ENCODE measurements around the gene C15orf61. TPM values are rescaled to one million over a fixed set of nuclear protein-coding genes. Genes with fewer than 3 reads are reported as not detected.

Gene C15orf61
- total and polyA plus RNA-seq, 4 donors = 1.4 to 5.6 (median 2.5) TPM

DNA sequence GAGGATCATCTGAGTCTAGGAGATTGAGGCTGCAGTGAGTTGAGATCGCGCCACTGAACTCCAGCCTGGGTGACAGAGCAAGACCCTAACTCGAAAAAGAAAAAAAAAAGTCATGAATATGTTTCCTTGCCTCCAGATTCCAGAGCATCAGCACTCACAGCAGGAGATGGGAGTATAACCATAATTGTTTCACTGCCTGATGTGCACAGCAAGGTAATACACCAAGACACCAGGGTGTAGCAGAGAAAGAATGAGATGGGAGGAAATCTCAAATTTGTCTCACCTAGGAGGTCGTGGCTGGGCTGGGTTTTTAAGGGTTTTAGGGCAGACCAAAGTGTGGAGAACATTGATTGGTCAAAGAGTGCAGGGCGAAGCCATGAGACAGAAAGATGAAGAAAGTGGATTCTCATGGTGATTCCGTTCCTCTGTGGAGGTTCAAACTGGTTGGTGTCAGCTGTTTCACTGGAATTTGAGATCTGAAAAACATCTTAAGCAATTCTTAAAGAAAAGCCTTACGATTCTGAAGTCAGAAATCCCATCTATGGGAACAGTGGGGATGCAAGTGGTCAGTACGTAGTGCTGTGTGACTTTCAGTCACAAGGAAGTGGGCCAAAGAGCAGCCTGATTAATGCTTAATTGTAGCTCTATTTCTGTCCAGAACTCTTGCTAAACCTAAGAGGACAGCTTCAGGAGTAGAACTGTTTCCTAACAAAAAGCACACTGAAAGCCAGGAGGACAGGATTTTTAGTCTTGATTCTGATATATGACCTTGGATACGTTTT, 7.8 kb upstream of the C15orf61 start:
- DNase-seq (ENCODE audit: low spot score) = no peak
- Histone ChIP-seq H3K27me3 (ENCODE audit: control insufficient read depth in 4 of 4, insufficient read depth in 4 of 4, low read length in 3 of 4) (no peaks in the 10 kb centered on the region), H3K4me1 (ENCODE audit: control insufficient read depth in 4 of 4, insufficient read depth in 4 of 4, low read length in 3 of 4) (no peaks in the 10 kb centered on the region), H3K9me3 (ENCODE audit: control insufficient read depth in 4 of 4, low read length in 3 of 4) (no peaks in the 10 kb centered on the region), H3K27ac (ENCODE audit: low read depth in 1 of 2, low read length in 2 of 2) (no peak overlapping the region), H3K4me3 (ENCODE audit: low read depth in 1 of 3, low read length in 3 of 3) (no peak overlapping the region), H3K9ac (ENCODE audit: low read depth in 1 of 2, low read length in 2 of 2) (no peak overlapping the region), H3K36me3 (ENCODE audit: control insufficient read depth in 4 of 4, insufficient read depth in 3 of 4, low read depth in 1 of 4, low read length in 3 of 4) (peaks cover 4 to 24% (median 18%) of the 10 kb centered on the region in 4 donors)
- 83% methylated on average over 9 of the region's 9 CpGs for WGBS
- TF ChIP-seq EGR1 (IDR thresholded peaks at IDR 0.05; ENCODE audit: low read depth in 2 of 2) (no peak), CTCF (IDR thresholded peaks at IDR 0.05; ENCODE audit: low read depth, low read length, missing input control) (no peak), FOXA1 (IDR thresholded peaks at IDR 0.05) (no peak), REST (IDR thresholded peaks at IDR 0.05) (no peak), HNF4A (conservative IDR thresholded peaks at IDR 0.05) (no peak), HNF4G (IDR thresholded peaks at IDR 0.05) (no peak), NR2F2 (IDR thresholded peaks at IDR 0.05) (no peak), RXRA (IDR thresholded peaks at IDR 0.05) (no peak), SP1 (IDR thresholded peaks at IDR 0.05) (no peak)
- TF ChIP-seq, protein P1, sequence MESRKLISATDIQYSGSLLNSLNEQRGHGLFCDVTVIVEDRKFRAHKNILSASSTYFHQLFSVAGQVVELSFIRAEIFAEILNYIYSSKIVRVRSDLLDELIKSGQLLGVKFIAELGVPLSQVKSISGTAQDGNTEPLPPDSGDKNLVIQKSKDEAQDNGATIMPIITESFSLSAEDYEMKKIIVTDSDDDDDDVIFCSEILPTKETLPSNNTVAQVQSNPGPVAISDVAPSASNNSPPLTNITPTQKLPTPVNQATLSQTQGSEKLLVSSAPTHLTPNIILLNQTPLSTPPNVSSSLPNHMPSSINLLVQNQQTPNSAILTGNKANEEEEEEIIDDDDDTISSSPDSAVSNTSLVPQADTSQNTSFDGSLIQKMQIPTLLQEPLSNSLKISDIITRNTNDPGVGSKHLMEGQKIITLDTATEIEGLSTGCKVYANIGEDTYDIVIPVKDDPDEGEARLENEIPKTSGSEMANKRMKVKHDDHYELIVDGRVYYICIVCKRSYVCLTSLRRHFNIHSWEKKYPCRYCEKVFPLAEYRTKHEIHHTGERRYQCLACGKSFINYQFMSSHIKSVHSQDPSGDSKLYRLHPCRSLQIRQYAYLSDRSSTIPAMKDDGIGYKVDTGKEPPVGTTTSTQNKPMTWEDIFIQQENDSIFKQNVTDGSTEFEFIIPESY (IDR thresholded peaks at IDR 0.05) = no peak
- TF ChIP-seq, protein P2, sequence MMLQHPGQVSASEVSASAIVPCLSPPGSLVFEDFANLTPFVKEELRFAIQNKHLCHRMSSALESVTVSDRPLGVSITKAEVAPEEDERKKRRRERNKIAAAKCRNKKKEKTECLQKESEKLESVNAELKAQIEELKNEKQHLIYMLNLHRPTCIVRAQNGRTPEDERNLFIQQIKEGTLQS (IDR thresholded peaks at IDR 0.05) = no peak

GRCh38 chr15:67515090-67515489, 5.8 kb upstream of the C15orf61 start:
- no peak overlapping the region for H3K27ac ChIP-seq (ENCODE audit: low read depth in 1 of 2, low read length in 2 of 2)
- H3K4me3 ChIP-seq (ENCODE audit: low read depth in 1 of 3, low read length in 3 of 3) = no peak overlapping the region
- DNase-seq (ENCODE audit: low spot score) = no peak
- peaks cover 2 to 23% (median 17%) of the 10 kb centered on the region in 4 donors for H3K36me3 ChIP-seq (ENCODE audit: control insufficient read depth in 4 of 4, insufficient read depth in 3 of 4, low read depth in 1 of 4, low read length in 3 of 4)
- H3K9me3 ChIP-seq (ENCODE audit: control insufficient read depth in 4 of 4, low read length in 3 of 4) = no peaks in the 10 kb centered on the region
- no peak overlapping the region for H3K9ac ChIP-seq (ENCODE audit: low read depth in 1 of 2, low read length in 2 of 2)
- peaks cover 0 to under 1% (median 0%) of the 10 kb centered on the region in 4 donors for H3K4me1 ChIP-seq (ENCODE audit: control insufficient read depth in 4 of 4, insufficient read depth in 4 of 4, low read length in 3 of 4)
- no peaks in the 10 kb centered on the region for H3K27me3 ChIP-seq (ENCODE audit: control insufficient read depth in 4 of 4, insufficient read depth in 4 of 4, low read length in 3 of 4)
- 98% methylated on average over 3 of the region's 3 CpGs for WGBS
- TF ChIP-seq CTCF (IDR thresholded peaks at IDR 0.05; ENCODE audit: low read depth, low read length, missing input control) (no peak), GABPA (IDR thresholded peaks at IDR 0.05 in 1 of 2, conservative IDR thresholded peaks at IDR 0.05 in 1 of 2) (no peak)
- TF ChIP-seq, protein P1 (IDR thresholded peaks at IDR 0.05) = no peak
